Pons (tissue), 1 donor: ENCODE measurements around the gene CLIP3.

Experiments
- DNase-seq: peaks from one replicate; pipeline ENCODE4 v3.0.0-alpha.2; 2016; ENCODE audit warnings: low spot score

CLIP3 gene

GRCh38 chr19:35978271-35978670 lies 54.4 kb downstream of the CLIP3 start:
- no peak for DNase-seq

GRCh38 chr19:35977446-35978222 lies 55.0 kb downstream of the CLIP3 start:
- DNase-seq = no peak

GRCh38 chr19:35975608-35976214 lies 57.0 kb downstream of the CLIP3 start:
- no peak for DNase-seq

GRCh38 chr19:35973487-35973886 lies 59.2 kb downstream of the CLIP3 start:
- no peak for DNase-seq

GRCh38 chr19:35966771-35967170 lies 65.9 kb downstream of the CLIP3 start:
- no peak for DNase-seq
